OCI-LY3 (cell line): Measurements from ENCODE around the gene TGFBR1.

Experiments
- EZH2phosphoT487 ChIP-seq: fragments of 200-600 bp; shearing (Covaris generic); IDR thresholded peaks from 2 replicates; pipeline ENCODE4 v1.6.1; 2018; ENCODE audit warnings: antibody characterized with exemption, mixed run types, low read depth
- TF ChIP-seq, protein P1 (sequence below): fragments of 200-600, 300-600 bp; sonication (generic); IDR thresholded peaks from 2 replicates; pipeline ENCODE4 v1.5.1; 2014; ENCODE audit warnings: antibody characterized with exemption, low read length, low read depth

DNA sequence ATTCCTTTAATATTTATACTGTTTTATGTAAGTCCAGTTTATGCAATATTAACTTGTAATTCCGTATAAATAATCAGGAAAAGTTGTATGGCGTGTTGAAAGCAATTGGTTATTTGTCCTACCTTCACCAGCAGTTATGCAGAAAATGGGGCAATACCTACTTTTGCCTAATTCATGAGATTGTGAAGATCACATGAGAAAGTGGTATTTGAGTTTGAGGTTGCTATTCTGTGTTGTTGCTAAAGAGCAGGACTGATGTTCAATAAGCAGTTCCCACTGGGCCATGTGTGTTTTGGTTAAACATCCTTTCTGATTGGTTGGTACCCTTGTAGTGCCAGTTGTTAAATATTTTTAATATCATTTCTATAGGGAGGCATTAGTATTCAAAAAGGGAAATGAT lies 3.2 kb downstream of the TGFBR1 start:
- TF ChIP-seq, protein P1, sequence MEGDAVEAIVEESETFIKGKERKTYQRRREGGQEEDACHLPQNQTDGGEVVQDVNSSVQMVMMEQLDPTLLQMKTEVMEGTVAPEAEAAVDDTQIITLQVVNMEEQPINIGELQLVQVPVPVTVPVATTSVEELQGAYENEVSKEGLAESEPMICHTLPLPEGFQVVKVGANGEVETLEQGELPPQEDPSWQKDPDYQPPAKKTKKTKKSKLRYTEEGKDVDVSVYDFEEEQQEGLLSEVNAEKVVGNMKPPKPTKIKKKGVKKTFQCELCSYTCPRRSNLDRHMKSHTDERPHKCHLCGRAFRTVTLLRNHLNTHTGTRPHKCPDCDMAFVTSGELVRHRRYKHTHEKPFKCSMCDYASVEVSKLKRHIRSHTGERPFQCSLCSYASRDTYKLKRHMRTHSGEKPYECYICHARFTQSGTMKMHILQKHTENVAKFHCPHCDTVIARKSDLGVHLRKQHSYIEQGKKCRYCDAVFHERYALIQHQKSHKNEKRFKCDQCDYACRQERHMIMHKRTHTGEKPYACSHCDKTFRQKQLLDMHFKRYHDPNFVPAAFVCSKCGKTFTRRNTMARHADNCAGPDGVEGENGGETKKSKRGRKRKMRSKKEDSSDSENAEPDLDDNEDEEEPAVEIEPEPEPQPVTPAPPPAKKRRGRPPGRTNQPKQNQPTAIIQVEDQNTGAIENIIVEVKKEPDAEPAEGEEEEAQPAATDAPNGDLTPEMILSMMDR: no peak
- no peak for TF ChIP-seq EZH2phosphoT487
